ENCODE measurements around the gene DYRK3. TPM values are rescaled to one million over a fixed set of nuclear protein-coding genes. Genes with fewer than 3 reads are reported as not detected.

Gene DYRK3
- total and polyA plus RNA-seq, 10 of the 15 experiments (the other 5 are each of a cell fraction or from before 2014, with no cell fraction given) = 1.6 to 12.9 (median 10.3) TPM

DNA sequence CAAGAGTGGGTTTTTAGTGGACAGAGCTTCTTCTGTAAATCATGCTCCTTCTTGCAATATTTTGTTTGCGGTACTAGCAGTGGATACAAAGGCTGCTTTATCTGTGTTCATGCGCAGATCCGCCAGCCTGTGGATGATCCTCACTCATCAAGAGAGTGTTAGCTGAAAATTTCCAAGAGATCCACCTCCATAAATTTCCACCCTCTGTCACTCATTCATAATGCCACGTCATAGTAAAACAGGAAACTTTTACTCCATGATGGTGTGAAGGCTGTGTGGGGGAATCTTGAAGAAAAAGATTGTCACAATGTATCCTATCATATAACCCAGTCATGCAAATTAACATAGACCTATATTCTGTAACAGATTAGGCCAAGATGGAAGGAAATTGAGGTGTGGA lies 44.9 kb downstream of the DYRK3 start:
- 4% methylated on average over 4 of the region's 4 CpGs for WGBS (ENCODE audit: insufficient coverage, insufficient replicate concordance, low lambda C conversion rate, missing lambda C conversion rate)
- no peak overlapping the region for H2AFZ ChIP-seq (ENCODE audit: control insufficient read depth, low read depth, low read length)

DNA sequence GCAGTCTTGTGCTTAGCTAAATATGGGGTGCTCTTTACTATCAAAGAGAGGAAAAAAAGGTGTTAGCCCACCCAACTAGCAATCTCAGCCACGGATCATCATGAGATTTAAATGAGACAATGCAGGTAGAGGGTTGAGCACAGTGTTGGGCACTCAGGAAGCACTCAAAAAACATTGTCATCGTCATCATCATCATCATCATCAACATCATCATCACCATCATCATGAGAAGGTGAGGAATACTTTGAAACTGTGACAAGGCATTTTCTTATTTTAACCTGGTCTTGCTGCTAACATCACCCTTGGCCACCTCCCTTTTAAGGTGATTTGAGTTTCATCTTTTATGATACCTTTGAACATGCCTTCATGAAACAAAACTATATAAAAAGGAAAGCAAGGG lies 46.0 kb downstream of the DYRK3 start:
- H3K9me3 ChIP-seq (replicated peaks; ENCODE audit: control insufficient read depth, insufficient read depth, low read length) = no peaks in the 10 kb centered on the region
- in situ Hi-C loops (cut with MboI) (no loop called here), intact Hi-C loops (cut with micrococcal nuclease; ENCODE audit: unreplicated experiment) (loop anchor here (5.0 kb wide), 2 partner anchors 124 to 241 kb away; partner anchors contain the start of gene FCMR)
- no peak overlapping the region for H3K4me3 ChIP-seq
- H3K4me1 ChIP-seq (ENCODE audit: control insufficient read depth, insufficient read depth, low read length) = peaks cover 70% of the 10 kb centered on the region
- FAIRE-seq (no peak), ATAC-seq (no peak), DNase-seq (ENCODE audit: low read depth, low spot score) (no peak)
- ChIA-PET SMC1A (ENCODE audit: uncharacterized antibody, unreplicated experiment) (interaction anchor here (0.7 to 5.2 kb wide), 8 partner anchors 8 to 247 kb away, joined by 3 to 29 read pairs (median 6); no protein-coding TSS in a partner anchor), POLR2A (interaction anchor here (18.5 kb wide), 1 partner anchor 28 kb away, joined by 334 read pairs; no protein-coding TSS in a partner anchor), RAD21 (ENCODE audit: unreplicated experiment) (interaction anchor here (1.0 to 6.8 kb wide), 2 partner anchors 29 to 38 kb away, joined by 3 to 22 read pairs; no protein-coding TSS in a partner anchor), CTCF (interaction anchor here (1.7 kb wide), 1 partner anchor 45 kb away, joined by 5 read pairs; no protein-coding TSS in a partner anchor)
- no peaks in the 10 kb centered on the region for H3K36me3 ChIP-seq (ENCODE audit: control insufficient read depth in 2 of 2, insufficient read depth in 2 of 2, low read length in 1 of 2)
- no peaks in the 10 kb centered on the region for H3K27me3 ChIP-seq (replicated peaks in 1 of 2; ENCODE audit: control insufficient read depth in 2 of 2, insufficient read depth in 2 of 2, low read length in 1 of 2)
- H3K79me2 ChIP-seq (ENCODE audit: control insufficient read depth, insufficient read depth, low read length) = peaks cover 12% of the 10 kb centered on the region
- no peaks in the 10 kb centered on the region for H4K20me1 ChIP-seq (ENCODE audit: control insufficient read depth, insufficient read depth)
- BruUV-seq (replicated peaks) = no TSS peak
- H3K4me2 ChIP-seq (ENCODE audit: control insufficient read depth, insufficient read depth) = peak overlapping the region; percentile 38; the same call in 1 of the 2 replicates
- WGBS (ENCODE audit: insufficient coverage, insufficient replicate concordance, low lambda C conversion rate, missing lambda C conversion rate) = 38% methylated on average over 2 of the region's 2 CpGs
- H2AFZ ChIP-seq (ENCODE audit: control insufficient read depth, low read depth, low read length) = no peak overlapping the region
- H3K9ac ChIP-seq (ENCODE audit: control insufficient read depth, insufficient read depth, low read length) = no peak overlapping the region
- peak overlapping the region; percentile 89 for H3K27ac ChIP-seq (ENCODE audit: control insufficient read depth, insufficient read depth)
- TF ChIP-seq HDAC6 (IDR thresholded peaks at IDR 0.05; ENCODE audit: unreplicated experiment) (no peak), REST (IDR thresholded peaks at IDR 0.05; ENCODE audit: low read depth, low read length) (no peak), ESRRA (IDR thresholded peaks at IDR 0.05; ENCODE audit: low read length) (no peak), RELB (IDR thresholded peaks at IDR 0.05; ENCODE audit: low read depth) (no peak), ZNF384 (IDR thresholded peaks at IDR 0.05; ENCODE audit: borderline replicate concordance, low read depth, low read length) (no peak)

More for the DNA sequence above, 44.9 kb downstream of the DYRK3 start:
- SMC1A ChIA-PET (ENCODE audit: uncharacterized antibody, unreplicated experiment) = interaction anchor here (0.5 to 5.2 kb wide), 20 partner anchors 9 to 153 kb away, joined by 3 to 29 read pairs (median 6); partner anchors contain the start of genes DYRK3, IL10 and IL19
- peak; percentile 3 for ATAC-seq
- Histone ChIP-seq H4K20me1 (ENCODE audit: control insufficient read depth, insufficient read depth) (no peaks in the 10 kb centered on the region), H3K4me2 (ENCODE audit: control insufficient read depth, insufficient read depth) (peak overlapping the region; percentile 90), H3K27me3 (replicated peaks in 1 of 2; ENCODE audit: control insufficient read depth in 2 of 2, insufficient read depth in 2 of 2, low read length in 1 of 2) (no peaks in the 10 kb centered on the region), H3K36me3 (ENCODE audit: control insufficient read depth in 2 of 2, insufficient read depth in 2 of 2, low read length in 1 of 2) (no peaks in the 10 kb centered on the region), H3K9ac (ENCODE audit: control insufficient read depth, insufficient read depth, low read length) (peak overlapping the region; percentile 30), H3K79me2 (ENCODE audit: control insufficient read depth, insufficient read depth, low read length) (peaks cover 1% of the 10 kb centered on the region), H3K9me3 (replicated peaks; ENCODE audit: control insufficient read depth, insufficient read depth, low read length) (no peaks in the 10 kb centered on the region), H3K4me3 (0 out of 2 replicates have a peak overlapping the region, but pooled peaks have one; percentile 4), H3K4me1 (ENCODE audit: control insufficient read depth, insufficient read depth, low read length) (peaks cover 72% of the 10 kb centered on the region), H3K27ac (ENCODE audit: control insufficient read depth, insufficient read depth) (peak overlapping the region; percentile 89)
- DNase-seq (ENCODE audit: low read depth, low spot score) = no peak
- no TSS peak for BruUV-seq (replicated peaks)
- in situ Hi-C loops (cut with MboI) = no loop called here
- CTCF ChIA-PET = interaction anchor here (0.6 to 2.5 kb wide), 14 partner anchors 9 to 840 kb away, joined by 3 to 17 read pairs (median 3); partner anchors contain the start of gene EIF2D
- no peak for FAIRE-seq
- intact Hi-C loops (cut with micrococcal nuclease; ENCODE audit: unreplicated experiment) = loop anchor here (5.0 kb wide), 2 partner anchors 123 to 242 kb away; partner anchors contain the start of gene FCMR
- peak; percentile 74 for TF ChIP-seq PKNOX1 (IDR thresholded peaks at IDR 0.05)
- TF ChIP-seq CHD2 (IDR thresholded peaks at IDR 0.05; ENCODE audit: borderline replicate concordance, low read depth, low read length) = no peak
- POLR2A ChIA-PET = interaction anchor here (0.7 to 18.5 kb wide), 10 partner anchors 7 to 288 kb away, joined by 3 to 334 read pairs (median 4); partner anchors contain the start of genes DYRK3 and IL19
- RAD21 ChIA-PET (ENCODE audit: unreplicated experiment) = interaction anchor here (0.8 to 6.8 kb wide), 16 partner anchors 12 to 210 kb away, joined by 3 to 22 read pairs (median 4); partner anchors contain the start of gene IKBKE
